Stimulated activated naive CD8-positive, alpha-beta T cell treated with anti-CD3 and anti-CD28 coated beads, Interleukin-15, Interleukin-2, amounts not matched to agents 100 U/mL and 50 U/mL, for 24 hours (primary cell): ENCODE data around the gene ARHGAP6.

Experiments used
- ATAC-seq: fragments of 150-1000 bp; cut with Tn5 transposase; one replicate; pipeline ENCODE4 v1.10.0; 2021
- DNase-seq: peaks from one replicate; pipeline ENCODE4 v3.0.0; 2021

Gene ARHGAP6

GRCh38 chrX:11103006-11103405 lies 562.7 kb downstream of the ARHGAP6 start:
- no peak for DNase-seq
- no peak for ATAC-seq

- no peak for DNase-seq
- no peak for ATAC-seq
Observed at GRCh38 chrX:11100281-11101035, 565.3 kb downstream of the ARHGAP6 start.

- ATAC-seq (no peak), DNase-seq (no peak)
Observed at GRCh38 chrX:11099465-11099864, 566.3 kb downstream of the ARHGAP6 start.

GRCh38 chrX:11097933-11098332 lies 567.8 kb downstream of the ARHGAP6 start:
- no peak for ATAC-seq
- no peak for DNase-seq

GRCh38 chrX:11089802-11090201 lies 575.9 kb downstream of the ARHGAP6 start:
- ATAC-seq = no peak
- DNase-seq = no peak
